Measurements from ENCODE around the gene TGFBR2. TPM values are rescaled to one million over a fixed set of nuclear protein-coding genes. Genes with fewer than 3 reads are reported as not detected.

The TGFBR2 gene
- total and polyA plus RNA-seq, 4 donors = 57.3 to 303 (median 216) TPM

DNA sequence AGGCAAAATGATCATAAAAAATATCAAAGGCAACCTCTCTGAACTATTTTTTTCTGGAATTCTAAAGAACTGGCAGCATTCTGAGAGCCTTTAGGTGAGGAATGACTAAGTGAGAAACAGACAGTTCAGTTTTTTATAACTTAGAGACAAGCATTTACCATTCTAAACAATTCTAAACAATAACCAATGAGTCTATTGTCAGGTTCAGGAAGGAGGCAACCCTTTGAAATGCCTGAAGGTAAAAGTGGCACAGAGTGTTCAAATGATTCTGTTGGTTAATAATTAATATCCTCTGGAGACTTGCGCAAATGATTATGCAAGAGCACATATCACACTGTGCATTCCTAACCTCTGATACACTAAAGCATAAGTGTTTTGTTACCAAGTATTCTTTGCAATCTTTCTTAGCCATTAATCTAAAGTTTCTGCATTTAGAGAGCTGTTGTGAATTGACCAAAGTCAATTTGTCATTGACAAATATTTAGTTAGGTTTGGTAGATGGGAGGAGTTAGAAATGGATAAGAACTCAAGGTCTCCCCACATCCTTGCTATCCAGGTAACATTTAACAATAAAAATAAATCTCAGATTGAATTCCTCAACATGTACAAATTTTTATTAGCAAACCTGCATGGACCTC lies 9.2 kb upstream of the TGFBR2 start:
- Histone ChIP-seq H3K4me1 (ENCODE audit: control insufficient read depth in 1 of 2, insufficient read depth in 2 of 2, low read length in 2 of 2) (peaks cover 0 to 3% of the 10 kb centered on the region in 2 donors), H3K4me3 (ENCODE audit: low read length in 2 of 2) (no peak overlapping the region), H3K36me3 (ENCODE audit: control insufficient read depth in 1 of 2, insufficient read depth in 2 of 2, low read length in 1 of 2) (no peaks in the 10 kb centered on the region), H3K9me3 (ENCODE audit: control insufficient read depth, low read length) (no peaks in the 10 kb centered on the region), H3K27ac (ENCODE audit: low read depth in 1 of 2, low read length in 2 of 2) (no peak overlapping the region), H3K27me3 (ENCODE audit: control insufficient read depth in 1 of 2, insufficient read depth in 2 of 2, low read length in 1 of 2) (no peaks in the 10 kb centered on the region)
- DNase-seq = no peak
- peak; percentile 44 for ATAC-seq (ENCODE audit: low FRiP score)
- intact Hi-C loops (cut with DNase I) = no loop called here
- WGBS, 2 donors = 55 to 61% methylated on average over 1 of the region's 1 CpG

DNA sequence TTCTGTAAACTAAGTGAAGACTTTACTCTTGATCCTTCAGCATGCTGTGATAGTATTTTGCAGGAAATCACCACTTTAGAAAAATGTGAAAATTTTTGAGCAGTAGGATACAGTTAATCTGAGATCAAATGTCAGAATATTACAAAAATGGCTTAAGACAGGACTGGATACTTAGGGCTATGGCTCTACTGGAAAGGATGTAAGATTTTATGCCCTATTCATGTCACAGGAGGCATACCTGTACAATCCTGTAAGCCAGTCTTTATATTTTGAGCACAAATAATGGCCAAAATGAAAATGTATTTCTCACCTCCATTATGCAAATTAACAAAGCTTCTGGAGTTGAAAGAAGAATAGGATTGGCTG lies 8.6 kb upstream of the TGFBR2 start:
- H3K27me3 ChIP-seq (ENCODE audit: control insufficient read depth in 1 of 2, insufficient read depth in 2 of 2, low read length in 1 of 2) = no peaks in the 10 kb centered on the region
- H3K4me3 ChIP-seq (ENCODE audit: low read length in 2 of 2) = no peak overlapping the region
- H3K4me1 ChIP-seq (ENCODE audit: control insufficient read depth in 1 of 2, insufficient read depth in 2 of 2, low read length in 2 of 2) = peaks cover 0 to 3% of the 10 kb centered on the region in 2 donors
- H3K27ac ChIP-seq (ENCODE audit: low read depth in 1 of 2, low read length in 2 of 2) = no peak overlapping the region
- intact Hi-C loops (cut with DNase I) = no loop called here
- no peak for ATAC-seq (ENCODE audit: low FRiP score)
- no peaks in the 10 kb centered on the region for H3K36me3 ChIP-seq (ENCODE audit: control insufficient read depth in 1 of 2, insufficient read depth in 2 of 2, low read length in 1 of 2)
- no peaks in the 10 kb centered on the region for H3K9me3 ChIP-seq (ENCODE audit: control insufficient read depth, low read length)
- DNase-seq = no peak

DNA sequence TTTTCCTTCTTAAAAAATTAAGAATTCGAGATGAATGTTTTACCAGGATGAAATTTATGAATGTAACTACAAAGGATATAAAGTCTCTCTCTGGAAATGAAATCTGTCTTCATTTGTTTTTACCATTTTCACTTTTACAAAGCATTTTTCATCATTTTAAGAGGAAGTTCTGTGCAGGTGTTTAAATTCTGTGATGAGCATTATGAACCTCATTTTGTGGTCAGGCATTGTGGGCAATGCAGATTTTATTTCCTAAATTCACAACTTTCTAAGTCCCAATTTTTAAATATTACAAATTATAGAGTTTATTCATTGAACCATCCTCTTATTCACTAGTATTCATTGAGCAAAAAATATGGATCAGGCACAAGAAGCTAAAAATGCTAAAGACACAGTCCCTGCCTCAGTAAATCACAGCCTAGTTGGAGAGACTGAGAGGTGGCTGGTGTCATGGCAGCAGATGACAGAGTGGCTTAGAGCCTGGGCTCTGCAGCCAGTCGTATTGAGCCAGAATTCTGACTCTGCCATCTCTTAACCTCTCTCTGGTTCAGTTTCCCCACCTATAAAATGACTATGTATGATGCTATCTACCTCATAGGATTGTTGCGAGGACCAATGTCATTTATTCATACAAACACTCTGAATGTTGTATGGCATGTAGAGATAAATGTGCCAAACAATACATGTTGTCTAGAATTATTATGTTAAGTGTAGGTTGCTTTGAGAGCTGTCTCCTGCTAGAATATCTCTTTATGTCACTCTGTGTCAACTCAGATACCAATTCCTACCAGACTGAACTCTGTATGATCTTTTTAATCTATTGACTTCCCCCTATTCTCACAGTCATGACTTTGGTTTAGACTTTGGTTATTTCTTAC lies 7.5 kb upstream of the TGFBR2 start:
- 92% methylated on average over 3 of the region's 3 CpGs for WGBS, 2 donors
- ATAC-seq (ENCODE audit: low FRiP score) = no peak
- no peak for DNase-seq
- Histone ChIP-seq H3K4me1 (ENCODE audit: control insufficient read depth in 1 of 2, insufficient read depth in 2 of 2, low read length in 2 of 2) (peaks cover 0 to 3% of the 10 kb centered on the region in 2 donors), H3K27me3 (ENCODE audit: control insufficient read depth in 1 of 2, insufficient read depth in 2 of 2, low read length in 1 of 2) (no peaks in the 10 kb centered on the region), H3K9me3 (ENCODE audit: control insufficient read depth, low read length) (no peaks in the 10 kb centered on the region), H3K27ac (ENCODE audit: low read depth in 1 of 2, low read length in 2 of 2) (no peak overlapping the region), H3K4me3 (ENCODE audit: low read length in 2 of 2) (no peak overlapping the region), H3K36me3 (ENCODE audit: control insufficient read depth in 1 of 2, insufficient read depth in 2 of 2, low read length in 1 of 2) (no peaks in the 10 kb centered on the region)
- intact Hi-C loops (cut with DNase I) = no loop called here

DNA sequence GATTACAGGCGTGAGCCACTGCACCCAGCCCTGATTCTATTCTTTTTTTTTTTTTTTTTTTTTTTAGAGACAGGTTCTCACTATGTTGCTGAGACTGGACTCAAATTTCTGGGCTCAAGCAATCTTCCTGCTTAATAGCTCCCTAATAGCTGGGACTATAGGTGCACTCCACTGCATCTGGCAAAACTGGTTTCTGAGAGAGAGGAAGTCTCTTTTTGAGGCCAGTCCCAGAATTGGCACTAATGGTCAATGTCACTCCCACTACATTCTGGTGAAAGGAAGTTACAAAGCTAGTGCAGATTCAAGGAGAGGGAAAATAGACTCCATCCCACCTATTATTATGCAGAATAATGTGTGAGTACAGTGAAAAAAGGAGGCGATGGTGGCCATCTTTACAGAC lies 5.8 kb upstream of the TGFBR2 start:
- H3K9me3 ChIP-seq (ENCODE audit: control insufficient read depth, low read length) = no peaks in the 10 kb centered on the region
- H3K4me1 ChIP-seq (ENCODE audit: control insufficient read depth in 1 of 2, insufficient read depth in 2 of 2, low read length in 2 of 2) = peaks cover 0 to 3% of the 10 kb centered on the region in 2 donors
- no peak overlapping the region for H3K4me3 ChIP-seq (ENCODE audit: low read length in 2 of 2)
- intact Hi-C loops (cut with DNase I) = loop anchor here (5.0 to 10.0 kb wide), 3 partner anchors 53 to 156 kb away; no protein-coding TSS in a partner anchor
- no peak for DNase-seq
- H3K27ac ChIP-seq (ENCODE audit: low read depth in 1 of 2, low read length in 2 of 2) = no peak overlapping the region
- no peaks in the 10 kb centered on the region for H3K36me3 ChIP-seq (ENCODE audit: control insufficient read depth in 1 of 2, insufficient read depth in 2 of 2, low read length in 1 of 2)
- 91 to 98% methylated on average over 2 of the region's 2 CpGs for WGBS, 2 donors
- ATAC-seq (ENCODE audit: low FRiP score) = no peak
- no peaks in the 10 kb centered on the region for H3K27me3 ChIP-seq (ENCODE audit: control insufficient read depth in 1 of 2, insufficient read depth in 2 of 2, low read length in 1 of 2)

DNA sequence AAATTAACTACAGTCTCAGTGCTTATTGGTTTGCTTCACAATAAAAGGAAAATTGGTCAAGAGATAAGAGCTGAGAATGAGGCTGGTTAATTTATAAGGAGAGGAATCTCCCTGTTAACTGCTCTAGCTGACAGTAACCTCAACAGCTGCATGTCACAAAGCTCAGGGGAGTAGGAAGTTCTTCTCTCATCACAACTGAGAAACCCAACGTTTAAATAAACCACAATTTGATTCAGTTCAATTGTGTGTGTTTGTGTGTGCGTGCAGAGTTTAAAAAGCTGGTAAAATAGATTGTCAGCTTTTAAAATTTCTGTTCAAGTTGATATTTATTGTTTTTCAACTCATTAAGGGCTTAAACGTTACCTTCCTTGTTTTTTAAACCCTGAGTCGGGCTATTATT lies 3.5 kb upstream of the TGFBR2 start:
- 89 to 92% methylated on average over 4 of the region's 4 CpGs for WGBS, 2 donors
- ATAC-seq (ENCODE audit: low FRiP score) (no peak), DNase-seq (no peak)
- Histone ChIP-seq H3K4me1 (ENCODE audit: control insufficient read depth in 1 of 2, insufficient read depth in 2 of 2, low read length in 2 of 2) (peaks cover 0 to under 1% of the 10 kb centered on the region in 2 donors), H3K4me3 (ENCODE audit: low read length in 2 of 2) (no peak overlapping the region), H3K27me3 (ENCODE audit: control insufficient read depth in 1 of 2, insufficient read depth in 2 of 2, low read length in 1 of 2) (no peaks in the 10 kb centered on the region), H3K9me3 (ENCODE audit: control insufficient read depth, low read length) (no peaks in the 10 kb centered on the region), H3K36me3 (ENCODE audit: control insufficient read depth in 1 of 2, insufficient read depth in 2 of 2, low read length in 1 of 2) (no peaks in the 10 kb centered on the region), H3K27ac (ENCODE audit: low read depth in 1 of 2, low read length in 2 of 2) (no peak overlapping the region)
- intact Hi-C loops (cut with DNase I) = loop anchor here (5.0 to 10.0 kb wide), 3 partner anchors 56 to 158 kb away; no protein-coding TSS in a partner anchor

DNA sequence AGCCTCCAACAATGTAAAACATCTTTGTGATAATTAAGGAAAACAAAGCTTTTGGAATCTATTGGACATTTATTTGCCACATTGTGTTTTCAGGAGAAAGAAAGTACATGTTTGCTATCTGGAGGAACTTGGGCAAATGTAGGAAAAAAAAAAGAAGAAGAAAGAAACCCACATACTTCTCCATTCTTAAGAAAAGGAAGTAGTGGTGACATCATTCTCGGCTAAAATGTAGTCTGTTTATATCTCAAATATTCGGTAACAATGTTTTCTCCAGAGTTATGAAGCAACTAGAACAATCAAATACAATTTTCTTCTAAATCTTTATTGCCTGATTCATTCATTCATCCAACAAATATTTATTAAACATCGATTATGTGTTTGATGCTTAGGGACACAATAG lies 2.3 kb upstream of the TGFBR2 start:
- no peak overlapping the region for H3K4me3 ChIP-seq (ENCODE audit: low read length in 2 of 2)
- 52 to 63% methylated on average over 3 of the region's 3 CpGs for WGBS, 2 donors
- H3K36me3 ChIP-seq (ENCODE audit: control insufficient read depth in 1 of 2, insufficient read depth in 2 of 2, low read length in 1 of 2) = no peaks in the 10 kb centered on the region
- DNase-seq = no peak
- H3K27ac ChIP-seq (ENCODE audit: low read depth in 1 of 2, low read length in 2 of 2) = no peak overlapping the region
- no peaks in the 10 kb centered on the region for H3K27me3 ChIP-seq (ENCODE audit: control insufficient read depth in 1 of 2, insufficient read depth in 2 of 2, low read length in 1 of 2)
- H3K4me1 ChIP-seq (ENCODE audit: control insufficient read depth in 1 of 2, insufficient read depth in 2 of 2, low read length in 2 of 2) = no peaks in the 10 kb centered on the region
- intact Hi-C loops (cut with DNase I) = loop anchor here (5.0 to 10.0 kb wide), 3 partner anchors 57 to 159 kb away; no protein-coding TSS in a partner anchor
- no peak for ATAC-seq (ENCODE audit: low FRiP score)
- no peaks in the 10 kb centered on the region for H3K9me3 ChIP-seq (ENCODE audit: control insufficient read depth, low read length)

DNA sequence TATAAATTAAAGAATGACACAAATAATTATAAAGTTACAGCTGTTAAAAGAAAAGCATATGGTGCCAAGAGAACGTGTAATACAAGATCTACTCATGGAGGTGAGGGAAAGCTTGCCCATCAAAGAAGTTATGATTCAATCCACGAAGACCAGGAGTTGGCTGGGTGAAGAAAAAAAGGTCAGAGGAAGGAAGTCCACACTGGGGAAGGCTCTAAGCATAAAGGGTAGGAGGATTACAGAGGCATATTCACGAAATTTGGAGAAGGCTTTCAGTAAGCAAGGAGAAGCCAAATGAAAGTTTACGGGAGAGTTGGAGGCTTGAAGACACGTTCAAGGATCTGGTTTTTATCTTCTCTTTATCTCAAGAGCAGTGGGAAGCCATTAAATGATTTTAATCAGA lies 1.8 kb upstream of the TGFBR2 start:
- Histone ChIP-seq H3K36me3 (ENCODE audit: control insufficient read depth in 1 of 2, insufficient read depth in 2 of 2, low read length in 1 of 2) (no peaks in the 10 kb centered on the region), H3K27ac (ENCODE audit: low read depth in 1 of 2, low read length in 2 of 2) (no peak overlapping the region), H3K4me3 (ENCODE audit: low read length in 2 of 2) (no peak overlapping the region), H3K4me1 (ENCODE audit: control insufficient read depth in 1 of 2, insufficient read depth in 2 of 2, low read length in 2 of 2) (no peaks in the 10 kb centered on the region), H3K27me3 (ENCODE audit: control insufficient read depth in 1 of 2, insufficient read depth in 2 of 2, low read length in 1 of 2) (no peaks in the 10 kb centered on the region), H3K9me3 (ENCODE audit: control insufficient read depth, low read length) (no peaks in the 10 kb centered on the region)
- WGBS, 2 donors = 87% methylated on average over 5 of the region's 5 CpGs
- ATAC-seq (ENCODE audit: low FRiP score) (no peak), DNase-seq (no peak)
- intact Hi-C loops (cut with DNase I) = loop anchor here (5.0 to 10.0 kb wide), 3 partner anchors 57 to 160 kb away; no protein-coding TSS in a partner anchor

DNA sequence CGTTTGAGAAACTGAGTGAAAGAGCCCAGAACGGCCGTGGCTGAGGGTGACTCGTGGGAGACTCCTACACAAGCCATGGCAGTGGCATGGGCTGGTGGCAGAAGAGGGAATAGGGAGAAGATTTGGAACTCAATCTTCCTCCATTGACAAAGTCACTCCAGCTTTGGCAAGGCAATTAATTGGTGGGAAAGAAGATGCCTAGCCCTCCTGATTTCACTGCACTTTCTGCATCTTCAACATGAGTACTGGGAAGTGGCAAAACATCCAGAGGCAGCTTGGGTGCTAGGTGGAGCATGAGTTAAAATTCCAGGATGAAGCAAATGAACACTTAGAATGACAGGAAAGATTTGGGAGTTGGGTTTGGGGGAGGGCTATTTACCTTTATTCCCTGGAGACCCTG lies 1.4 kb upstream of the TGFBR2 start:
- no peak overlapping the region for H3K4me3 ChIP-seq (ENCODE audit: low read length in 2 of 2)
- H3K27me3 ChIP-seq (ENCODE audit: control insufficient read depth in 1 of 2, insufficient read depth in 2 of 2, low read length in 1 of 2) = no peaks in the 10 kb centered on the region
- no peaks in the 10 kb centered on the region for H3K9me3 ChIP-seq (ENCODE audit: control insufficient read depth, low read length)
- intact Hi-C loops (cut with DNase I) = loop anchor here (5.0 to 10.0 kb wide), 5 partner anchors 57 to 163 kb away; no protein-coding TSS in a partner anchor
- WGBS, 2 donors = 67 to 76% methylated on average over 4 of the region's 4 CpGs
- no peak for ATAC-seq (ENCODE audit: low FRiP score)
- DNase-seq = no peak
- H3K27ac ChIP-seq (ENCODE audit: low read depth in 1 of 2, low read length in 2 of 2) = no peak overlapping the region
- H3K4me1 ChIP-seq (ENCODE audit: control insufficient read depth in 1 of 2, insufficient read depth in 2 of 2, low read length in 2 of 2) = no peaks in the 10 kb centered on the region
- no peaks in the 10 kb centered on the region for H3K36me3 ChIP-seq (ENCODE audit: control insufficient read depth in 1 of 2, insufficient read depth in 2 of 2, low read length in 1 of 2)
